ENCODE data around the gene ZNF283.
"Not testable (repeated sequence)": the region's sequence is repeated elsewhere in the genome, so short reads cannot be mapped to it uniquely, and the experiment has no call there.

Gene ZNF283

GRCh38 chr19:43806401-43806800, 20.7 kb upstream of the ZNF283 start:
- H3K9me3 ChIP-seq (ENCODE audit: control insufficient read depth, low read depth, low read length); H3K4me1 ChIP-seq (ENCODE audit: control insufficient read depth, low read depth, low read length); H3K9ac ChIP-seq (ENCODE audit: low read length); H3K27ac ChIP-seq (ENCODE audit: low read length); H3K4me3 ChIP-seq (ENCODE audit: low read length); H3K36me3 ChIP-seq (ENCODE audit: control insufficient read depth, low read depth, low read length); H3K27me3 ChIP-seq (ENCODE audit: control insufficient read depth, insufficient read depth, low read length): not testable (repeated sequence)

- H3K27me3 ChIP-seq (ENCODE audit: control insufficient read depth, insufficient read depth, low read length): no peaks in the 10 kb centered on the region
- no peak overlapping the region for H3K4me3 ChIP-seq (ENCODE audit: low read length)
- no peak overlapping the region for H3K9ac ChIP-seq (ENCODE audit: low read length)
- H3K4me1 ChIP-seq (ENCODE audit: control insufficient read depth, low read depth, low read length): no peaks in the 10 kb centered on the region
- no peaks in the 10 kb centered on the region for H3K9me3 ChIP-seq (ENCODE audit: control insufficient read depth, low read depth, low read length)
- no peak overlapping the region for H3K27ac ChIP-seq (ENCODE audit: low read length)
- no peaks in the 10 kb centered on the region for H3K36me3 ChIP-seq (ENCODE audit: control insufficient read depth, low read depth, low read length)
These were observed 20.3 kb upstream of the ZNF283 start for GRCh38 chr19:43806848-43807247.

- no peaks in the 10 kb centered on the region for H3K36me3 ChIP-seq (ENCODE audit: control insufficient read depth, low read depth, low read length)
- no peaks in the 10 kb centered on the region for H3K9me3 ChIP-seq (ENCODE audit: control insufficient read depth, low read depth, low read length)
- no peak overlapping the region for H3K4me3 ChIP-seq (ENCODE audit: low read length)
- H3K27me3 ChIP-seq (ENCODE audit: control insufficient read depth, insufficient read depth, low read length): no peaks in the 10 kb centered on the region
- H3K9ac ChIP-seq (ENCODE audit: low read length): no peak overlapping the region
- no peaks in the 10 kb centered on the region for H3K4me1 ChIP-seq (ENCODE audit: control insufficient read depth, low read depth, low read length)
- H3K27ac ChIP-seq (ENCODE audit: low read length): no peak overlapping the region
These were observed 19.5 kb upstream of the ZNF283 start for GRCh38 chr19:43807651-43808050.

- Histone ChIP-seq H3K4me3 (ENCODE audit: low read length) (no peak overlapping the region), H3K27me3 (ENCODE audit: control insufficient read depth, insufficient read depth, low read length) (no peaks in the 10 kb centered on the region), H3K4me1 (ENCODE audit: control insufficient read depth, low read depth, low read length) (no peaks in the 10 kb centered on the region)
These were observed 17.1 kb upstream of the ZNF283 start for GRCh38 chr19:43809762-43810696.

GRCh38 chr19:43811837-43812236, 15.3 kb upstream of the ZNF283 start:
- H3K9ac ChIP-seq (ENCODE audit: low read length): no peak overlapping the region
- H3K36me3 ChIP-seq (ENCODE audit: control insufficient read depth, low read depth, low read length): no peaks in the 10 kb centered on the region
- H3K27ac ChIP-seq (ENCODE audit: low read length): no peak overlapping the region
- no peaks in the 10 kb centered on the region for H3K4me1 ChIP-seq (ENCODE audit: control insufficient read depth, low read depth, low read length)
- H3K4me3 ChIP-seq (ENCODE audit: low read length): no peak overlapping the region
- H3K27me3 ChIP-seq (ENCODE audit: control insufficient read depth, insufficient read depth, low read length): no peaks in the 10 kb centered on the region
- H3K9me3 ChIP-seq (ENCODE audit: control insufficient read depth, low read depth, low read length): peaks cover 2% of the 10 kb centered on the region

More at GRCh38 chr19:43809762-43810696, 17.1 kb upstream of the ZNF283 start:
- Histone ChIP-seq H3K36me3 (ENCODE audit: control insufficient read depth, low read depth, low read length) (no peaks in the 10 kb centered on the region), H3K9me3 (ENCODE audit: control insufficient read depth, low read depth, low read length) (no peaks in the 10 kb centered on the region), H3K27ac (ENCODE audit: low read length) (no peak overlapping the region), H3K9ac (ENCODE audit: low read length) (no peak overlapping the region)

GRCh38 chr19:43812259-43812658, 14.9 kb upstream of the ZNF283 start:
- Histone ChIP-seq H3K4me3 (ENCODE audit: low read length) (no peak overlapping the region), H3K4me1 (ENCODE audit: control insufficient read depth, low read depth, low read length) (no peaks in the 10 kb centered on the region), H3K27ac (ENCODE audit: low read length) (no peak overlapping the region), H3K9me3 (ENCODE audit: control insufficient read depth, low read depth, low read length) (peaks cover 6% of the 10 kb centered on the region), H3K36me3 (ENCODE audit: control insufficient read depth, low read depth, low read length) (no peaks in the 10 kb centered on the region), H3K27me3 (ENCODE audit: control insufficient read depth, insufficient read depth, low read length) (no peaks in the 10 kb centered on the region), H3K9ac (ENCODE audit: low read length) (no peak overlapping the region)

GRCh38 chr19:43812688-43813087, 14.4 kb upstream of the ZNF283 start:
- H3K27me3 ChIP-seq (ENCODE audit: control insufficient read depth, insufficient read depth, low read length): no peaks in the 10 kb centered on the region
- H3K4me3 ChIP-seq (ENCODE audit: low read length): no peak overlapping the region
- no peaks in the 10 kb centered on the region for H3K36me3 ChIP-seq (ENCODE audit: control insufficient read depth, low read depth, low read length)
- no peak overlapping the region for H3K27ac ChIP-seq (ENCODE audit: low read length)
- peaks cover 8% of the 10 kb centered on the region for H3K9me3 ChIP-seq (ENCODE audit: control insufficient read depth, low read depth, low read length)
- no peak overlapping the region for H3K9ac ChIP-seq (ENCODE audit: low read length)
- no peaks in the 10 kb centered on the region for H3K4me1 ChIP-seq (ENCODE audit: control insufficient read depth, low read depth, low read length)

GRCh38 chr19:43814663-43815352, 12.3 kb upstream of the ZNF283 start:
- Histone ChIP-seq H3K9me3 (ENCODE audit: control insufficient read depth, low read depth, low read length) (peaks cover 18% of the 10 kb centered on the region), H3K4me3 (ENCODE audit: low read length) (no peak overlapping the region), H3K27ac (ENCODE audit: low read length) (no peak overlapping the region), H3K27me3 (ENCODE audit: control insufficient read depth, insufficient read depth, low read length) (no peaks in the 10 kb centered on the region), H3K4me1 (ENCODE audit: control insufficient read depth, low read depth, low read length) (no peaks in the 10 kb centered on the region), H3K36me3 (ENCODE audit: control insufficient read depth, low read depth, low read length) (no peaks in the 10 kb centered on the region), H3K9ac (ENCODE audit: low read length) (no peak overlapping the region)

GRCh38 chr19:43817454-43817853, 9.7 kb upstream of the ZNF283 start:
- H3K36me3 ChIP-seq (ENCODE audit: control insufficient read depth, low read depth, low read length); H3K9ac ChIP-seq (ENCODE audit: low read length); H3K4me1 ChIP-seq (ENCODE audit: control insufficient read depth, low read depth, low read length): not testable (repeated sequence)

GRCh38 chr19:43818500-43818899, 8.6 kb upstream of the ZNF283 start:
- no peak overlapping the region for H3K4me3 ChIP-seq (ENCODE audit: low read length)
- H3K4me1 ChIP-seq (ENCODE audit: control insufficient read depth, low read depth, low read length): no peaks in the 10 kb centered on the region
- H3K9me3 ChIP-seq (ENCODE audit: control insufficient read depth, low read depth, low read length): peaks cover 23% of the 10 kb centered on the region
- no peaks in the 10 kb centered on the region for H3K27me3 ChIP-seq (ENCODE audit: control insufficient read depth, insufficient read depth, low read length)
- H3K36me3 ChIP-seq (ENCODE audit: control insufficient read depth, low read depth, low read length): no peaks in the 10 kb centered on the region
- H3K9ac ChIP-seq (ENCODE audit: low read length): no peak overlapping the region
- H3K27ac ChIP-seq (ENCODE audit: low read length): no peak overlapping the region

More at GRCh38 chr19:43817454-43817853, 9.7 kb upstream of the ZNF283 start:
- not testable (repeated sequence) for H3K4me3 ChIP-seq (ENCODE audit: low read length); H3K27me3 ChIP-seq (ENCODE audit: control insufficient read depth, insufficient read depth, low read length); H3K27ac ChIP-seq (ENCODE audit: low read length)
- H3K9me3 ChIP-seq (ENCODE audit: control insufficient read depth, low read depth, low read length): peaks cover 23% of the 10 kb centered on the region

GRCh38 chr19:43820098-43820883, 6.8 kb upstream of the ZNF283 start:
- Histone ChIP-seq H3K27ac (ENCODE audit: low read length) (no peak overlapping the region), H3K4me1 (ENCODE audit: control insufficient read depth, low read depth, low read length) (no peaks in the 10 kb centered on the region), H3K9me3 (ENCODE audit: control insufficient read depth, low read depth, low read length) (peaks cover 28% of the 10 kb centered on the region), H3K4me3 (ENCODE audit: low read length) (no peak overlapping the region), H3K36me3 (ENCODE audit: control insufficient read depth, low read depth, low read length) (no peaks in the 10 kb centered on the region), H3K27me3 (ENCODE audit: control insufficient read depth, insufficient read depth, low read length) (no peaks in the 10 kb centered on the region), H3K9ac (ENCODE audit: low read length) (no peak overlapping the region)
